A673 (cell line): ENCODE data around the gene HPX. TPM values are rescaled to one million over a fixed set of nuclear protein-coding genes. Genes with fewer than 3 reads are reported as not detected.

ENCODE experiments used
- BruUV-seq: library from RNA; stranded (reverse); fragments of 400-500 nt; replicated peaks from 2 replicates; lab custom pipeline; 2021; lab: Mats Ljungman, UMichigan
- CTCF ChIA-PET: fragments of 300-600 bp; sonication (Branson Sonifier 250); formaldehyde crosslinking; loops from one replicate; lab custom pipeline; 2022; ENCODE audit warnings: antibody characterized with exemption; lab: Charles Lee
- POLR2A ChIA-PET: fragments of 300-600 bp; sonication (Branson Sonifier 250); formaldehyde crosslinking; loops from one replicate; lab custom pipeline; 2022; ENCODE audit warnings: antibody characterized with exemption; ENCODE audit not compliant: low non-redundant PET; lab: Charles Lee
- DNase-seq: peaks from one replicate; pipeline ENCODE4 v3.0.0-alpha.2; 2015; ENCODE audit warnings: low spot score
- H3K27ac ChIP-seq: fragments of 200-600 bp; sonication (generic); 2 replicates; pipeline ENCODE4 v1.5.1; 2016; ENCODE audit warnings: mixed run types, low read depth, mild to moderate bottlenecking, mixed read lengths, antibody characterized with exemption, low read length; ENCODE audit not compliant: poor library complexity, severe bottlenecking
- H3K27me3 ChIP-seq: fragments of 200-600 bp; sonication (generic); replicated peaks from 2 replicates; pipeline ENCODE4 v1.6.1; 2017; ENCODE audit warnings: mixed run types, low read depth, mild to moderate bottlenecking, mixed read lengths, antibody characterized with exemption, low read length; ENCODE audit not compliant: insufficient read depth, poor library complexity
- H3K36me3 ChIP-seq: fragments of 200-600 bp; sonication (generic); 2 replicates; pipeline ENCODE4 v1.6.1; 2016; ENCODE audit warnings: mixed run types, mild to moderate bottlenecking, mixed read lengths, antibody characterized with exemption, low read length; ENCODE audit not compliant: insufficient read depth, poor library complexity, severe bottlenecking
- H3K4me1 ChIP-seq: fragments of 200-600 bp; sonication (generic); 2 replicates; pipeline ENCODE4 v1.6.1; 2017; ENCODE audit warnings: mixed run types, mild to moderate bottlenecking, mixed read lengths, antibody characterized with exemption, low read length; ENCODE audit not compliant: insufficient read depth, poor library complexity, severe bottlenecking
- H3K4me3 ChIP-seq: fragments of 200-600 bp; sonication (generic); 2 replicates; pipeline ENCODE4 v1.5.1; 2016; ENCODE audit warnings: low read depth, mixed run types, mild to moderate bottlenecking, mixed read lengths, low read length; ENCODE audit not compliant: poor library complexity, severe bottlenecking
- H3K9me3 ChIP-seq: fragments of 200-600 bp; sonication (generic); 2 replicates; pipeline ENCODE4 v1.6.1; 2016; ENCODE audit warnings: mixed run types, low read depth, mild to moderate bottlenecking, mixed read lengths, antibody characterized with exemption, low read length; ENCODE audit not compliant: poor library complexity, severe bottlenecking
- CTCF ChIP-seq: fragments of 300-800, 200-600 bp; sonication (generic); conservative IDR thresholded peaks from 2 replicates; pipeline ENCODE4 v1.5.1; 2017; ENCODE audit warnings: low read depth, mild to moderate bottlenecking, antibody characterized with exemption, low read length, moderate library complexity, mixed read lengths
- EZH2 ChIP-seq: fragments of 200-600 bp; sonication (generic); IDR thresholded peaks from 2 replicates; pipeline ENCODE4 v1.6.1; 2017; ENCODE audit warnings: borderline replicate concordance, low read depth, mild to moderate bottlenecking, mixed read lengths, antibody characterized with exemption, low read length; ENCODE audit not compliant: poor library complexity, severe bottlenecking
- intact Hi-C: fragments of 100-400 bp; cut with micrococcal nuclease; formaldehyde crosslinking; loops from one replicate; pipeline ENCODE4 v1.10.0; 2022; ENCODE audit not compliant: unreplicated experiment
- total RNA-seq: library from RNA; stranded (reverse); gene quantifications from 2 replicates; pipeline ENCODE4 v1.2.3, GENCODE V29; 2021

The HPX gene
- total RNA-seq, 1 experiment from 2014 or later, result 4.5 TPM

DNA sequence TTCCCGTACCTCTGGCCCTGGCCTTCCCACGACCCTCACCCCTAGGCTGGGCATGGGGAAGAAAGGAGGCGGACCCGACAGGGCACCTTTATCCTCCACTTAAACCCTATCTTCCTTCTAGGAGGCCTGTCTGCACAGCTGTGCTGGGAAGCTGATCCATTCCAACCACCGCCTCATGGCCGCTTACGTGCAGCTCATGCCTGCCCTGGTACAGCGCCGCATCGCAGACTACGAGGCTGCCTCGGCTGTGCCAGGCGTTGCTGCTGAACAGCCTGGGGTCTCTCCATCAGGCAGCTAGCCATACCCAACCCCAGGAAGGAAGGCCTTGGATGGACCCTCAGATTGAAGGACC lies 41.1 kb upstream of the HPX start:
- peaks cover 9% of the 10 kb centered on the region for H3K4me1 ChIP-seq
- CTCF ChIA-PET, result interaction anchor here (1.0 kb wide), 1 partner anchor 13 kb away, joined by 3 read pairs; no protein-coding TSS in a partner anchor
- peak overlapping the region; percentile 97 for H3K27ac ChIP-seq
- POLR2A ChIA-PET, result no interaction called here
- intact Hi-C loops, result loop anchor here (5.0 kb wide), 1 partner anchor 125 kb away; no protein-coding TSS in a partner anchor
- no peaks in the 10 kb centered on the region for H3K9me3 ChIP-seq
- DNase-seq, result no peak
- H3K27me3 ChIP-seq, result no peaks in the 10 kb centered on the region
- peak overlapping the region; percentile 88 for H3K4me3 ChIP-seq
- peaks cover 73% of the 10 kb centered on the region for H3K36me3 ChIP-seq
- TF ChIP-seq EZH2 (no peak), CTCF (no peak)
- BruUV-seq, result no TSS peak

- TF ChIP-seq CTCF, result no peak
- no peak for TF ChIP-seq EZH2
- Histone ChIP-seq H3K27me3 (no peaks in the 10 kb centered on the region), H3K9me3 (no peaks in the 10 kb centered on the region), H3K36me3 (peaks cover 67% of the 10 kb centered on the region), H3K27ac (peak within 1 kb of the TSS; percentile 97), H3K4me1 (peaks cover 9% of the 10 kb centered on the region), H3K4me3 (peak within 1 kb of the TSS; percentile 88)
- intact Hi-C loops, result loop anchor here (5.0 kb wide), 1 partner anchor 126 kb away; no protein-coding TSS in a partner anchor
- BruUV-seq, result no TSS peak
- peak; percentile 98 for DNase-seq
- ChIA-PET POLR2A (interaction anchor here (0.7 kb wide), 1 partner anchor 131 kb away, joined by 3 read pairs; the partner anchor contains the start of gene TAF10), CTCF (interaction anchor here (1.0 kb wide), 1 partner anchor 13 kb away, joined by 3 read pairs; no protein-coding TSS in a partner anchor)
Observed at GRCh38 chr11:6481012-6481923, 40.5 kb upstream of the HPX start, which contains the start of the genes ARFIP2 and TIMM10B. TSS of gene ARFIP2 (minus strand) at chr11:6481331. CDS start at chr11:6480421, 910 bp downstream. TSS of gene TIMM10B (plus strand) at chr11:6481501. CDS start at chr11:6481517, 16 bp downstream.

DNA sequence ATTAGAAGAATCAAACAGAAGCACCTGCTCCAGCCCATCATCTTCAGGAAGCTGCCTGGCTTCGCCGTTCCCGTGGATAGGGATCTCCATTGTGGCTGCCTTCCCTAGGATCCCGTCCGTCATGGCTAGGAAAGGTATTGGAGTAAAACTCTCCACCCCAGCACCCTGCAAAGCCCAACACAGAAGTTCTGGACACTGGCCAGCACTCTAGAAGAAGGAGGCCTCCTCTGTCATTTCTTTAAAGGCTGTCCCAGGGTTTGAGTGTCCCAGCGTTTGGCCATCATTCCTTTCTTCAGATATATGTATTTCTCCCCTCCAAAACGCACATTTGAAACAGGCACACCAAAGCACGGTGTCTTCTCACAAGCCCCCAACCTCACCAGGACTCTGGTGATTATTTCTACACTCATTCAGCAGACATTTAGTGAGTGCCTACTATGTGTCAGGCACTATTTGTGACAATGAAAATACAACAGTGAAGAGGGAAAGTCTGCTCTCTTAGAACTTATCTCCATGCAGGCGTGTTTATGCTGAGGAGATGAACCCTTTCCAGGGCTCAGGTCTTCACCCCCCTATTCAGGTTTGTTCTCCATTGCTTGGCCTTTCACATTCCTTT lies 39.6 kb upstream of the HPX start:
- TF ChIP-seq CTCF (no peak), EZH2 (no peak)
- Histone ChIP-seq H3K36me3 (peaks cover 61% of the 10 kb centered on the region), H3K27me3 (no peaks in the 10 kb centered on the region), H3K4me1 (peaks cover 9% of the 10 kb centered on the region), H3K27ac (peak overlapping the region; percentile 97), H3K4me3 (peak overlapping the region; percentile 88), H3K9me3 (no peaks in the 10 kb centered on the region)
- ChIA-PET POLR2A (no interaction called here), CTCF (no interaction called here)
- BruUV-seq, result TSS peak; percentile 56
- no peak for DNase-seq
- intact Hi-C loops, result loop anchor here (5.0 kb wide), 1 partner anchor 127 kb away; no protein-coding TSS in a partner anchor
